ENCODE data around the gene CXCL12. TPM values are rescaled to one million over a fixed set of nuclear protein-coding genes. Genes with fewer than 3 reads are reported as not detected.

The CXCL12 gene
- total and polyA plus RNA-seq, 2 donors = 49.2 to 154 TPM

DNA sequence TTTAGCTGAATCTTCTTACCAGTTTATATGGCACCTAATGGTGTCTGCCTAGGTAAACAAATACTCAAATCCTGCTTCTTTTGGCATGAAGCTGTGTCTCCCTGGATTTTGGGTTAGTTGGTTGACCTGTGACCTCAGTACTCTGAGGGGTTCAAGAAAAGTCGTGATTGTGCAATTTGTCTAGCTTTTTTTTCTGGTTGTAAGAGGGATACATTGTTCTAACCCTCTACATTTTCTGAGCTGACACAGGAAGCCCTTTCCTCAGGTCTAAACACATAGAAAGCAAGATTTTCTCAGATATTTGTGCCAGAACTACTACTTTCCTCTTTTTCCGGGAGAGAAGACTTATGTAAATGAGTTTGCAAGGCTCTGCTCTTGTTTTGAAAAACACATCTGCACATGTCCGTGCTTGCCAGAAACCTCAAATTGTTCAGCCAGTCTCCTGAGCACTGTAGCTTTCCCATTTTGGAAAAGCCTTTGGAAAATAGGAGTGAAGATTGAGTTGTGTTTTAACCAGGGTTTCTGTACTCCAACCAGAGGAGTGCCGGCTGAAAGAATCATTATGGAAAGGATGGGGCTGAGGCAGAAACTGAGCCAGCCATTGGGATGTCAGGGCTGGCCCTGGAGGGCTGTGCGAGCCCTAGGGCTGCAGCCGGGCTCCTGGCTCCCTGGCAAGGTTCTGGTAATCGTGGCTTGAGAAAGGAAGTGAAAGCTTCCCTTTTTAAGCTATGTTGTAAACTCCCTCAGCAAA is 31.3 kb upstream of the CXCL12 start:
- Histone ChIP-seq H3K27ac (ENCODE audit: low read depth) (no peak overlapping the region), H3K4me1 (ENCODE audit: insufficient read depth) (no peaks in the 10 kb centered on the region), H3K36me3 (ENCODE audit: insufficient read depth) (no peaks in the 10 kb centered on the region), H3K4me3 (ENCODE audit: low read depth, low read length) (no peak overlapping the region)
- 23% methylated on average over 7 of the region's 7 CpGs for WGBS
- no peak for DNase-seq (ENCODE audit: extremely low spot score)

DNA sequence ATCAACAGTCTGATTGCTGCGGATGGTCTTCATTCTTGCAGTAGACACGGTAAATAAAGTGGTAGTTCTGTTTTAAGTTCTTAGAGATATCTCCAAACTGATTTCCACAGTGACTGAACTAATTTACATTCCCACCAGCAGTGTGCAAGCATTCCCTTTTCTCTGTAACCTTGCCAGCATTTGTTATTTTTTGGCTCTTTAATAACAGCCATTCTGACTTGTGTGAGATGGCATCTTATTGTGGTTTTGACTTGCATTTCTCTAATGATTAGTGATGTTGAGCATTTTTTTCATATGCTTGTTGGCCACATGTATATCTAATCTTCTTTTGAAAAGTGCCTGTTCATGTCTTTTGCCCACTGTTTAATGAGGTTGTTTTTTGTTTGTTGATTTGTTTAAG is 30.2 kb upstream of the CXCL12 start:
- H3K4me3 ChIP-seq (ENCODE audit: low read depth, low read length) = no peak overlapping the region
- DNase-seq (ENCODE audit: extremely low spot score) = no peak
- 97% methylated on average over 2 of the region's 2 CpGs for WGBS
- no peaks in the 10 kb centered on the region for H3K36me3 ChIP-seq (ENCODE audit: insufficient read depth)
- H3K4me1 ChIP-seq (ENCODE audit: insufficient read depth) = no peaks in the 10 kb centered on the region
- no peak overlapping the region for H3K27ac ChIP-seq (ENCODE audit: low read depth)

- 69% methylated on average over 1 of the region's 1 CpG for WGBS
- H3K27ac ChIP-seq (ENCODE audit: low read depth) = no peak overlapping the region
- DNase-seq (ENCODE audit: extremely low spot score) = no peak
- no peak overlapping the region for H3K4me3 ChIP-seq (ENCODE audit: low read depth, low read length)
- no peaks in the 10 kb centered on the region for H3K4me1 ChIP-seq (ENCODE audit: insufficient read depth)
- H3K36me3 ChIP-seq (ENCODE audit: insufficient read depth) = no peaks in the 10 kb centered on the region
Observed at GRCh38 chr10:44413416-44413815, 28.5 kb upstream of the CXCL12 start.

DNA sequence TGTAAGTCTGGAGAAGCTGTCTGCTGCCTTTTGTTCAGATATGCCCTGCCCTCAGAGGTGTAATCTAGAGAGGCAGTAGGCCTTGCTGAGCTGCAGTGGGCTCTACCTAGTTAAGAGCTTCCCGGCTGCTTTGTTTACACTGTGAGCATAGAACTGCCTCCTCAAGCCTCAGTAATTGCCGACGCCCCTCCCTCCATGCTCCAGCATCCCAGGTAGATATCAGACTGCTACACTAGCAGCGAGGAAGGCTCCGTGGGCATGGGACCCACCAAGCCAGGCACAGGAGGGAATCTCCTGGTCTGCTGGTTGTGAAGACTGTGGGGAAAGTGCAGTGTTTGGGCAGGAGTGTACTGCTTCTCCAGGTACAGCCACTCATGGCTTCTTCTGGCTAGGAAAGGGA is 26.4 kb upstream of the CXCL12 start:
- 83% methylated on average over 5 of the region's 5 CpGs for WGBS
- Histone ChIP-seq H3K4me1 (ENCODE audit: insufficient read depth) (no peaks in the 10 kb centered on the region), H3K4me3 (ENCODE audit: low read depth, low read length) (no peak overlapping the region), H3K36me3 (ENCODE audit: insufficient read depth) (no peaks in the 10 kb centered on the region), H3K27ac (ENCODE audit: low read depth) (no peak overlapping the region)
- DNase-seq (ENCODE audit: extremely low spot score) = no peak

GRCh38 chr10:44404741-44405437 is 20.0 kb upstream of the CXCL12 start:
- DNase-seq (ENCODE audit: extremely low spot score) = no peak
- no peaks in the 10 kb centered on the region for H3K4me1 ChIP-seq (ENCODE audit: insufficient read depth)
- H3K4me3 ChIP-seq (ENCODE audit: low read depth, low read length) = no peak overlapping the region
- H3K27ac ChIP-seq (ENCODE audit: low read depth) = no peak overlapping the region
- 94% methylated on average over 2 of the region's 2 CpGs for WGBS
- H3K36me3 ChIP-seq (ENCODE audit: insufficient read depth) = no peaks in the 10 kb centered on the region

- Histone ChIP-seq H3K4me1 (ENCODE audit: insufficient read depth) (no peaks in the 10 kb centered on the region), H3K4me3 (ENCODE audit: low read depth, low read length) (no peak overlapping the region), H3K36me3 (ENCODE audit: insufficient read depth) (no peaks in the 10 kb centered on the region), H3K27ac (ENCODE audit: low read depth) (no peak overlapping the region)
- 74% methylated on average over 6 of the region's 6 CpGs for WGBS
- no peak for DNase-seq (ENCODE audit: extremely low spot score)
Observed at GRCh38 chr10:44402465-44403195, 17.7 kb upstream of the CXCL12 start.

DNA sequence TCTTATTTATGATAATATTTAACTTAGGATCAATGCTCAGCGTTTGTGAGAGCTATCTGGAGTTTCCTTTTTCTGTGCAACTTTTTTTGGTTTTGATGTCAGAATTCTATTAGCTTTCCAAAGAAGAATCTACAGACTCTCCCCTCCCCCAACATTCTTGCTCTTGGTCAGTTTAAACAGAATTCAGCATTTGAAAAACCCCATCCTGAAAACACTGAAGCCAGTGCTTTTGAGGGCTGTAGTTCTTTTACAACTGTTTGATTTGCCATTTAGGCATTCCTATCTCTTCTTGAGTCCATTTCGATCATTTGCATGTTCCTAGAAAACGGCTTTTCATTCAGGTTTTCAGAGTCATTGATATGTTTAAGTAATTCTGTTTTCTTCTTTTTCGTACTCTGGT is 15.6 kb upstream of the CXCL12 start:
- H3K4me3 ChIP-seq (ENCODE audit: low read depth, low read length) = no peak overlapping the region
- H3K36me3 ChIP-seq (ENCODE audit: insufficient read depth) = no peaks in the 10 kb centered on the region
- no peak for DNase-seq (ENCODE audit: extremely low spot score)
- WGBS = 42% methylated on average over 4 of the region's 4 CpGs
- no peaks in the 10 kb centered on the region for H3K4me1 ChIP-seq (ENCODE audit: insufficient read depth)
- H3K27ac ChIP-seq (ENCODE audit: low read depth) = no peak overlapping the region

DNA sequence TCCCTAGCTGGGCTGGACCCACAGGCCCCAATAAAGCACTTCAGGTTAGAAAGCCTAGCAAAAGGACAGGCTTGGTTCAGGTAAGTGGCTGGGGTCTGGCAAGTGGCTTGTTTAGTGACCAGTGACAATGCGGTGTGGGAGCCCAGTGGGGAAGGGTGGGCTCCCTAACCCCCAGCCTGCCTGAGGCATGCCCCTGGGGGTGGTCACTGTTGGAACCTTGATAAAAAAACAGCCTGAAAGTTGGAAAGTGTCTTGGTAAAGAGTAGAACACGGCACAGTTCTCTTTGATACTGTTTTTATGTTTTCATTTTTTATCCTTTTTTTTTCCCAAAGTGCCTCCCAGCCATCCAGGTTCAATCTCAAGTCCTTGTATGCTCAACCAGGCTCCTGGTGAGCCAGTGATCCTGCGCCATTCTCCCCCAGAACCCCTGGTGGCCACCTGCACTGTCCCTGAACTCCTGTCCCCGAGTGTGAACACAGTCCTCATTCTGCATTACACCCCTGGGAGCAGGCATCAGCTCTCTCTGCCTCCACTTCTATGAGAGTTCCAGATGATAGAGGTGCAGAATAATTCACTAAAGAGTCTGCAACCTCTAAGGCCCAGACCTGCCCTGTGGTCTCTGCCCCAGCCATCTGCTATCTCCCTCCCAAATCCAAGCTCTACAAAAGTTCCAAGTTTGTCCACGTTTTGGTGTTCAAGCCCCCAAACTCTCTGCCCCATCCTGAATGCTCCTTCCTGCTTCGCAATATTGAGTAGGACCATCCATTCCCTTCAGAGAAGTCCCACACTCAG is 15.0 kb upstream of the CXCL12 start:
- no peak for DNase-seq (ENCODE audit: extremely low spot score)
- H3K4me3 ChIP-seq (ENCODE audit: low read depth, low read length) = no peak overlapping the region
- no peaks in the 10 kb centered on the region for H3K4me1 ChIP-seq (ENCODE audit: insufficient read depth)
- no peak overlapping the region for H3K27ac ChIP-seq (ENCODE audit: low read depth)
- no peaks in the 10 kb centered on the region for H3K36me3 ChIP-seq (ENCODE audit: insufficient read depth)
- 73% methylated on average over 6 of the region's 6 CpGs for WGBS

- no peaks in the 10 kb centered on the region for H3K4me1 ChIP-seq (ENCODE audit: insufficient read depth)
- 81% methylated on average over 15 of the region's 15 CpGs for WGBS
- no peak overlapping the region for H3K27ac ChIP-seq (ENCODE audit: low read depth)
- H3K36me3 ChIP-seq (ENCODE audit: insufficient read depth) = no peaks in the 10 kb centered on the region
- no peak for DNase-seq (ENCODE audit: extremely low spot score)
- H3K4me3 ChIP-seq (ENCODE audit: low read depth, low read length) = no peak overlapping the region
Observed at GRCh38 chr10:44398747-44399658, 14.1 kb upstream of the CXCL12 start.

GRCh38 chr10:44398271-44398670 is 13.4 kb upstream of the CXCL12 start:
- no peak for DNase-seq (ENCODE audit: extremely low spot score)
- WGBS = 75% methylated on average over 7 of the region's 7 CpGs

DNA sequence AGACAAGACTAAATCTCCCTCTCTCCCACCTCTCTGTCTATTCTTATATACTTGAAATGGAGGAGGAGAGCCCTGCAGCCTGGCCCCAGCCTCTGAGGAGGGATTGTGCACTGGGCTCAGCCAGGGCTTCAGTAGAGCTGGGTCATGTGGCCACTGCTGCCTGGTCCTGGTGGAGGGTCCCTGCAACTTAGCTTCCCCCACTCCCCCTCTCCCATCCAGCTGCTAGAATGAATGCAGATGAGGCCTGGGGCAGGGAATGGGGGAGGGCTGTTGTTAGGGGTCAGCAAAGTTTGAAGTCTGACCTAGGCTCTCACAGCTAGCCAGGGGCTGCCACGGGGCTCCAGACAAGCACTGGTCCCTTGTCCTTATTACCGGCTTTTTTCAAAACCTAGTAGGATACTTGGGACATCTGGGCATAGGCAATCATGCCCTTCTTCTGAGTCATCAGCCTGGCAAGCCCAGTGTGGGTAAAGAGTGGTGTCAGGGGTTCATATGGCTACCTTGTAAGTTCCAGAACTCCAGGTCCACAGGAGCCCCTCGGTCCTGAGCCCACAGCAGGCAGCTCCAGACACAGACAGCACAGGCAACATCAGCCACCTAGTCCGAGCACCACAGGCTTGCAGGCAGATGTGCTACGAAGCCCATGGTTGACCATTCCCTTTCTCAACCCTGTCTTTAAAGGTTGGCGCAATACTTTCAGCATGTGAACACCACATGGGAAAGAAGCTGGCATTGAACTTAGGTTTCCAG is 12.8 kb upstream of the CXCL12 start:
- 83% methylated on average over 6 of the region's 6 CpGs for WGBS
- no peak overlapping the region for H3K4me3 ChIP-seq (ENCODE audit: low read depth, low read length)
- DNase-seq (ENCODE audit: extremely low spot score) = no peak

More at GRCh38 chr10:44398271-44398670, 13.4 kb upstream of the CXCL12 start:
- Histone ChIP-seq H3K4me3 (ENCODE audit: low read depth, low read length) (no peak overlapping the region), H3K27ac (ENCODE audit: low read depth) (no peak overlapping the region), H3K4me1 (ENCODE audit: insufficient read depth) (no peaks in the 10 kb centered on the region), H3K36me3 (ENCODE audit: insufficient read depth) (no peaks in the 10 kb centered on the region)

GRCh38 chr10:44396671-44397191 is 11.8 kb upstream of the CXCL12 start:
- WGBS = 77% methylated on average over 7 of the region's 7 CpGs

More for the DNA sequence above, 12.8 kb upstream of the CXCL12 start:
- H3K4me1 ChIP-seq (ENCODE audit: insufficient read depth) = no peaks in the 10 kb centered on the region
- H3K36me3 ChIP-seq (ENCODE audit: insufficient read depth) = no peaks in the 10 kb centered on the region
- H3K27ac ChIP-seq (ENCODE audit: low read depth) = no peak overlapping the region

More at GRCh38 chr10:44396671-44397191, 11.8 kb upstream of the CXCL12 start:
- no peak overlapping the region for H3K4me3 ChIP-seq (ENCODE audit: low read depth, low read length)
- no peaks in the 10 kb centered on the region for H3K36me3 ChIP-seq (ENCODE audit: insufficient read depth)
- no peak for DNase-seq (ENCODE audit: extremely low spot score)
- H3K27ac ChIP-seq (ENCODE audit: low read depth) = no peak overlapping the region
- H3K4me1 ChIP-seq (ENCODE audit: insufficient read depth) = no peaks in the 10 kb centered on the region

Measured in urinary bladder (tissue), 4 donors.